ENCODE data around the gene GJA5. TPM values are rescaled to one million over a fixed set of nuclear protein-coding genes. Genes with fewer than 3 reads are reported as not detected.

The GJA5 gene
- total RNA-seq, 1 experiment from 2014 or later: 0.39 TPM

DNA sequence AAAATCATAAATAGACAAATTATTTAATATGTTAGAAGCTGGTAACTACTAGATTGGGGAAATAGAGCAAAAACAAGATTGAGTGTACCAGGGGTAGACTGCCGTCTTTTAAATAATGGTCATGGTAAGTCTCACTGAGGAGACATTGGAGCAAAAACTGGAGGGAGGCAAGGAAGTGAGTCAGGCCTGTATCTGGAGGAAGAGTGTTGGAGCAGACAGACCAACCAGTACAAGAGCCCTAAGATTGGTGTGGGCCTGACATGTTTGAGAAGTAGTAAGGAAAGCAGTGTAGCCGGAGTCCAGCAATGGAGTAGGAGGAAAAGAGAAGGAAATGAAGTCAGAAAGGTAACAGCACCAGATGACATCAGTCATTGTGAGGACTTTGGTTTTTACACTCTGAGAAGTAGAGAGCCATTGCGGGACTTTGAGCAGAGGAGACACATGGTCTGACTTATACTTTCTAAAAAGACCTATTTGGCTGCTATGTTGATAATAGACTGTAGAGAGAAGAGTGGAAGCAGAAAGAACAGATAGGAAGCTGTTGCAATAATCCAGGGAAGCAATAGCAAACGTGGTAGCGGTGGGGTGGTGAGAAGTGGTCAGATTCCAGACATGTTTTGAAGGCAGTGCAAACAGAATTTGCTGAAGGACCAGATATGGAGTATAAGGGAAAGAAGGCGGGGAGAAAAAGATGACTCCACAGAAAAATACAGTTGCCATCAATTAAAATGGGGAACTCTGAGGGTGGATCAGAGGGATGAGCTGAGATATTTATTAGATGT lies 44.7 kb upstream of the GJA5 start:
- Histone ChIP-seq H3K79me2 (ENCODE audit: insufficient read depth, low read length) (no peaks in the 10 kb centered on the region), H3K79me1 (ENCODE audit: insufficient read depth, low read depth, low read length, poor library complexity, severe bottlenecking) (no peaks in the 10 kb centered on the region), H4K91ac (ENCODE audit: insufficient read length, low read depth, low read length) (no peak overlapping the region), H3K27me3 (ENCODE audit: insufficient read depth, low read length) (no peaks in the 10 kb centered on the region), H3K27ac (ENCODE audit: insufficient read length, low read depth, low read length) (no peak overlapping the region), H3K23ac (ENCODE audit: insufficient read length, low read depth, low read length) (no peak overlapping the region), H4K20me1 (ENCODE audit: control insufficient read depth, insufficient read depth, insufficient read length) (no peaks in the 10 kb centered on the region), H3T11ph (ENCODE audit: low read length) (no peak overlapping the region), H3K18ac (ENCODE audit: insufficient read length, low read depth, low read length) (no peak overlapping the region), H3K4me2 (ENCODE audit: insufficient read depth, insufficient read length, low read length) (no peak overlapping the region), H2BK15ac (ENCODE audit: low read depth, low read length) (no peak overlapping the region), H2BK5ac (ENCODE audit: insufficient read length, low read length) (no peak overlapping the region), H4K5ac (ENCODE audit: insufficient read length, low read depth, low read length) (no peak overlapping the region), H3K9ac (ENCODE audit: extremely low read depth, insufficient read length, low read length) (no peak overlapping the region), H4K8ac (replicated peaks; ENCODE audit: insufficient read length, low read depth, low read length) (no peak overlapping the region), H3K4me1 (ENCODE audit: insufficient read depth, low read length) (no peaks in the 10 kb centered on the region; the same call in 1 of the 2 replicates), H2BK20ac (ENCODE audit: low read depth, low read length, poor library complexity, severe bottlenecking) (no peak overlapping the region), H2AK5ac (ENCODE audit: insufficient read length, low read length) (no peak overlapping the region), H3K14ac (ENCODE audit: insufficient read depth, low read length) (no peak overlapping the region), H2AFZ (ENCODE audit: low read length) (no peak overlapping the region), H3K23me2 (ENCODE audit: insufficient read length, low read depth, low read length, poor library complexity, severe bottlenecking) (no peaks in the 10 kb centered on the region), H2BK120ac (ENCODE audit: low read depth, low read length, poor library complexity, severe bottlenecking) (no peak overlapping the region), H2BK12ac (ENCODE audit: insufficient read length, low read depth, low read length) (no peak overlapping the region), H3K4ac (ENCODE audit: low read depth, low read length) (no peak overlapping the region), H3K9me3 (ENCODE audit: control insufficient read depth, low read depth, low read length) (no peaks in the 10 kb centered on the region), H3K56ac (ENCODE audit: insufficient read length, low read depth, low read length) (no peak overlapping the region)
- TF ChIP-seq, protein P1, sequence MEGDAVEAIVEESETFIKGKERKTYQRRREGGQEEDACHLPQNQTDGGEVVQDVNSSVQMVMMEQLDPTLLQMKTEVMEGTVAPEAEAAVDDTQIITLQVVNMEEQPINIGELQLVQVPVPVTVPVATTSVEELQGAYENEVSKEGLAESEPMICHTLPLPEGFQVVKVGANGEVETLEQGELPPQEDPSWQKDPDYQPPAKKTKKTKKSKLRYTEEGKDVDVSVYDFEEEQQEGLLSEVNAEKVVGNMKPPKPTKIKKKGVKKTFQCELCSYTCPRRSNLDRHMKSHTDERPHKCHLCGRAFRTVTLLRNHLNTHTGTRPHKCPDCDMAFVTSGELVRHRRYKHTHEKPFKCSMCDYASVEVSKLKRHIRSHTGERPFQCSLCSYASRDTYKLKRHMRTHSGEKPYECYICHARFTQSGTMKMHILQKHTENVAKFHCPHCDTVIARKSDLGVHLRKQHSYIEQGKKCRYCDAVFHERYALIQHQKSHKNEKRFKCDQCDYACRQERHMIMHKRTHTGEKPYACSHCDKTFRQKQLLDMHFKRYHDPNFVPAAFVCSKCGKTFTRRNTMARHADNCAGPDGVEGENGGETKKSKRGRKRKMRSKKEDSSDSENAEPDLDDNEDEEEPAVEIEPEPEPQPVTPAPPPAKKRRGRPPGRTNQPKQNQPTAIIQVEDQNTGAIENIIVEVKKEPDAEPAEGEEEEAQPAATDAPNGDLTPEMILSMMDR (conservative IDR thresholded peaks at IDR 0.05): no peak
- H3K27me3 Mint-ChIP-seq (ENCODE audit: low read depth): peaks cover 1% of the 10 kb centered on the region; the same call in 1 of the 2 replicates
- no peaks in the 10 kb centered on the region for H3K9me3 Mint-ChIP-seq
- no peak overlapping the region for H3K4me3 Mint-ChIP-seq
- H3K4me1 Mint-ChIP-seq: peaks cover 7 to 10% of the 10 kb centered on the region in 2 experiments
- WGBS (ENCODE audit: extremely low coverage, insufficient read length, low lambda C conversion rate): no CpG with 5 or more reads among the region's 6 CpGs
- no peak for DNase-seq
- no peaks in the 10 kb centered on the region for H3K36me3 Mint-ChIP-seq (ENCODE audit: insufficient read depth in 1 of 3, low read depth in 3 of 3)
- no peak overlapping the region for H3K27ac Mint-ChIP-seq
